Measurements from ENCODE around the gene CYB5R4.

The CYB5R4 gene

DNA sequence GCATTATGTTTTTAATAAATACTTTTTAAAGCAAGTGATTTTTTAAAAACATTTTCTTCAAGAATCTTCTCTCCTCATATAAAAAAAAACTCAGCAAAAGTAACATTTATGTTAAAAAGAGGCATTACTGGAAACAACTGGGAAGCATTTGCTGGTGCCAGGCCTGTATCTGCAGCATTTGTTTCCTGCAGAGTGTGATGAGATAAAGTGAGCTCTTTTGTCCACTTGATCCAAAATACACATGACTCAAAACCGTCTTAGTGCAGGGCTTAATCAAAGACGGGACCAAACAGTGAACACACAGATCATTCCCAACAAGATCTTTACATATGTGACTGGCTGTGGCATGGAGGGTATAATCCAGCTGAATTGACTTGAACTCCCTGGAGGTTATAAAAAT, 34.7 kb upstream of the CYB5R4 start:
- TF ChIP-seq, protein P1, sequence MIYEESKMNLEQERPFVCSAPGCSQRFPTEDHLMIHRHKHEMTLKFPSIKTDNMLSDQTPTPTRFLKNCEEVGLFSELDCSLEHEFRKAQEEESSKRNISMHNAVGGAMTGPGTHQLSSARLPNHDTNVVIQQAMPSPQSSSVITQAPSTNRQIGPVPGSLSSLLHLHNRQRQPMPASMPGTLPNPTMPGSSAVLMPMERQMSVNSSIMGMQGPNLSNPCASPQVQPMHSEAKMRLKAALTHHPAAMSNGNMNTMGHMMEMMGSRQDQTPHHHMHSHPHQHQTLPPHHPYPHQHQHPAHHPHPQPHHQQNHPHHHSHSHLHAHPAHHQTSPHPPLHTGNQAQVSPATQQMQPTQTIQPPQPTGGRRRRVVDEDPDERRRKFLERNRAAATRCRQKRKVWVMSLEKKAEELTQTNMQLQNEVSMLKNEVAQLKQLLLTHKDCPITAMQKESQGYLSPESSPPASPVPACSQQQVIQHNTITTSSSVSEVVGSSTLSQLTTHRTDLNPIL (CRISPR knock-in tag; IDR thresholded peaks at IDR 0.05; ENCODE audit: low read depth): no peak
- TF ChIP-seq, protein P2, sequence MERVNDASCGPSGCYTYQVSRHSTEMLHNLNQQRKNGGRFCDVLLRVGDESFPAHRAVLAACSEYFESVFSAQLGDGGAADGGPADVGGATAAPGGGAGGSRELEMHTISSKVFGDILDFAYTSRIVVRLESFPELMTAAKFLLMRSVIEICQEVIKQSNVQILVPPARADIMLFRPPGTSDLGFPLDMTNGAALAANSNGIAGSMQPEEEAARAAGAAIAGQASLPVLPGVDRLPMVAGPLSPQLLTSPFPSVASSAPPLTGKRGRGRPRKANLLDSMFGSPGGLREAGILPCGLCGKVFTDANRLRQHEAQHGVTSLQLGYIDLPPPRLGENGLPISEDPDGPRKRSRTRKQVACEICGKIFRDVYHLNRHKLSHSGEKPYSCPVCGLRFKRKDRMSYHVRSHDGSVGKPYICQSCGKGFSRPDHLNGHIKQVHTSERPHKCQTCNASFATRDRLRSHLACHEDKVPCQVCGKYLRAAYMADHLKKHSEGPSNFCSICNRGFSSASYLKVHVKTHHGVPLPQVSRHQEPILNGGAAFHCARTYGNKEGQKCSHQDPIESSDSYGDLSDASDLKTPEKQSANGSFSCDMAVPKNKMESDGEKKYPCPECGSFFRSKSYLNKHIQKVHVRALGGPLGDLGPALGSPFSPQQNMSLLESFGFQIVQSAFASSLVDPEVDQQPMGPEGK (CRISPR knock-in tag; IDR thresholded peaks at IDR 0.05; ENCODE audit: borderline replicate concordance): no peak
- TF ChIP-seq PPARA (CRISPR knock-in tag; IDR thresholded peaks at IDR 0.05; ENCODE audit: borderline replicate concordance) (no peak), CSDC2 (CRISPR knock-in tag; IDR thresholded peaks at IDR 0.05) (no peak), ISL1 (CRISPR knock-in tag; IDR thresholded peaks at IDR 0.05) (no peak), TOX (CRISPR knock-in tag; IDR thresholded peaks at IDR 0.05; ENCODE audit: borderline replicate concordance) (no peak), ESRRG (CRISPR knock-in tag; IDR thresholded peaks at IDR 0.05) (no peak)
- no peak for ATAC-seq

DNA sequence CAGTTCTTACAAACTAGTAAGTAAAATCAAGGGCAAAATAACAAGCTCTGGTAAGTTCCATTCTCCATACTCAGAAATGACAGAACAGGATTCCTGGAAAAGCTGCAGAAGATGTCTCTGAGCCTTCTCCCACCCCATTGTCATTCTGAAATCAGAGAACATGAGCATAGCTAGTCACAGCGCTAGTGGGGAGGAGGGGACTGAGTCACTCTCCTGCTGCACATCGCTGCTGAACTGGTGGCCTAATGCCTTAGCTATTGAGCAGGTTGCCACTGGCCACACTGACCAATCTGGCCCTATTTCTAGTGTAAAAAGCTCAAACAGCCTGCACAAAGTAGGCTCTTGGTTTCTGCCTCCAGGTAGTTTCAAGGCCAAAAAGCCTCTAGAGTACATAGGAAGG, 32.4 kb upstream of the CYB5R4 start:
- ATAC-seq: no peak
- no peak for TF ChIP-seq OSR1 (CRISPR knock-in tag; IDR thresholded peaks at IDR 0.05)
- TF ChIP-seq, protein P1 (CRISPR knock-in tag; IDR thresholded peaks at IDR 0.05; ENCODE audit: low read depth): no peak
- TF ChIP-seq CSDC2 (CRISPR knock-in tag; IDR thresholded peaks at IDR 0.05): no peak
- no peak for TF ChIP-seq BACH2 (CRISPR knock-in tag; IDR thresholded peaks at IDR 0.05; ENCODE audit: borderline replicate concordance)

DNA sequence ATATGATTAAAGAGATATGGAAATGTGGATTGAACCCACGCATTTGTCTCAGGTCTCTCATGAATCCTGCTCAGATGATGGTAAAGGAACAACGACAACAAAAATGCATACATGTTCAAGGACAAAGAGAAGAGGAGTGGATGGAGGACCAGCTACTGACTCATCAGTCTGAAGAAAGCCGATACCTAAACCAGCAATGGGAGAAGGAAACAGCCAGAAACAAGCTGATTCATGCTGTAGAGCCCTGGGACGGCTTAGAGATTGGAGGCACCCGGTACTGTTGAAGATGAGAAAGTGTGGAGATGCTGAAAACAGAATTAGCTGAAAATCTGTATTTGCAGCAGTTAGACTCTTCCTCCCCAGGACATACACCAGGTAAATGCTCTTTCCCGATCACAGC, 20.8 kb upstream of the CYB5R4 start:
- no peak for ATAC-seq
- TF ChIP-seq OSR1 (CRISPR knock-in tag; IDR thresholded peaks at IDR 0.05): no peak
- no peak for TF ChIP-seq RARB (CRISPR knock-in tag; IDR thresholded peaks at IDR 0.05)
- TF ChIP-seq, protein P2 (CRISPR knock-in tag; IDR thresholded peaks at IDR 0.05; ENCODE audit: borderline replicate concordance): no peak
- TF ChIP-seq ZC3H10 (CRISPR knock-in tag; IDR thresholded peaks at IDR 0.05): no peak
- TF ChIP-seq ISL1 (CRISPR knock-in tag; IDR thresholded peaks at IDR 0.05): no peak
- TF ChIP-seq ZNF565 (CRISPR knock-in tag; conservative IDR thresholded peaks at IDR 0.05; ENCODE audit: low read depth): no peak
- TF ChIP-seq SNAI2 (CRISPR knock-in tag; IDR thresholded peaks at IDR 0.05): no peak
- TF ChIP-seq ZFP30 (CRISPR knock-in tag; IDR thresholded peaks at IDR 0.05): no peak
- no peak for TF ChIP-seq BACH2 (CRISPR knock-in tag; IDR thresholded peaks at IDR 0.05; ENCODE audit: borderline replicate concordance)
- TF ChIP-seq ESRRG (CRISPR knock-in tag; IDR thresholded peaks at IDR 0.05): no peak
- TF ChIP-seq ARNTL (CRISPR knock-in tag; IDR thresholded peaks at IDR 0.05; ENCODE audit: borderline replicate concordance, low read depth): no peak
- TF ChIP-seq, protein P3, sequence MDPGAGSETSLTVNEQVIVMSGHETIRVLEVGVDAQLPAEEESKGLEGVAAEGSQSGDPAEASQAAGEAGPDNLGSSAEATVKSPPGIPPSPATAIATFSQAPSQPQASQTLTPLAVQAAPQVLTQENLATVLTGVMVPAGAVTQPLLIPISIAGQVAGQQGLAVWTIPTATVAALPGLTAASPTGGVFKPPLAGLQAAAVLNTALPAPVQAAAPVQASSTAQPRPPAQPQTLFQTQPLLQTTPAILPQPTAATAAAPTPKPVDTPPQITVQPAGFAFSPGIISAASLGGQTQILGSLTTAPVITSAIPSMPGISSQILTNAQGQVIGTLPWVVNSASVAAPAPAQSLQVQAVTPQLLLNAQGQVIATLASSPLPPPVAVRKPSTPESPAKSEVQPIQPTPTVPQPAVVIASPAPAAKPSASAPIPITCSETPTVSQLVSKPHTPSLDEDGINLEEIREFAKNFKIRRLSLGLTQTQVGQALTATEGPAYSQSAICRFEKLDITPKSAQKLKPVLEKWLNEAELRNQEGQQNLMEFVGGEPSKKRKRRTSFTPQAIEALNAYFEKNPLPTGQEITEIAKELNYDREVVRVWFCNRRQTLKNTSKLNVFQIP (CRISPR knock-in tag; IDR thresholded peaks at IDR 0.05; ENCODE audit: borderline replicate concordance, low read depth): no peak
- no peak for TF ChIP-seq ZNF8 (CRISPR knock-in tag; IDR thresholded peaks at IDR 0.05)
- no peak for TF ChIP-seq PPARA (CRISPR knock-in tag; IDR thresholded peaks at IDR 0.05; ENCODE audit: borderline replicate concordance)
- TF ChIP-seq CSDC2 (CRISPR knock-in tag; IDR thresholded peaks at IDR 0.05): no peak
- TF ChIP-seq ZNF70 (CRISPR knock-in tag; IDR thresholded peaks at IDR 0.05): no peak

DNA sequence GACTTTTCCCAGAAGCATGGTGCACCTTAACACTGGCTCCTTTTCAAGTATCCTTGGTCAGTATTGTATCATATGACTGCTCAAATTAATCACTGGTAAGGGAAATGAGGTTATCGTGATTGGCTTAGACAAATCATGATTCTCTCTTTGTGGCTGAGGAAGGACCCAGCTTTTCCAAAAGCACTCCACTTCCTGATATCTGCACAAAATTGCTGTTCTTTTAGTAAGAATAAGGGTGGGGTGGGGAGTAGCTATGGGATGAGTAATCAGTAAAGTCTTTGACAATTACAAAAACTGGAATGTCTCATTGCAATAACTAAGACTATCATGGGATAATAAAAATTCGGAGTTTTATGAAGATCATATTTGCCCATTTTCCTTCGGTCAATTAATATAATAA, 15.3 kb upstream of the CYB5R4 start:
- no peak for TF ChIP-seq BACH2 (CRISPR knock-in tag; IDR thresholded peaks at IDR 0.05; ENCODE audit: borderline replicate concordance)
- TF ChIP-seq PPARA (CRISPR knock-in tag; IDR thresholded peaks at IDR 0.05; ENCODE audit: borderline replicate concordance): no peak
- no peak for TF ChIP-seq ZFP30 (CRISPR knock-in tag; IDR thresholded peaks at IDR 0.05)
- no peak for TF ChIP-seq ARNTL (CRISPR knock-in tag; IDR thresholded peaks at IDR 0.05; ENCODE audit: borderline replicate concordance, low read depth)
- no peak for TF ChIP-seq RARB (CRISPR knock-in tag; IDR thresholded peaks at IDR 0.05)
- TF ChIP-seq ZFP3 (CRISPR knock-in tag; IDR thresholded peaks at IDR 0.05): no peak
- TF ChIP-seq ZC3H10 (CRISPR knock-in tag; IDR thresholded peaks at IDR 0.05): no peak
- TF ChIP-seq, protein P2 (CRISPR knock-in tag; IDR thresholded peaks at IDR 0.05; ENCODE audit: borderline replicate concordance): no peak
- TF ChIP-seq, protein P1 (CRISPR knock-in tag; IDR thresholded peaks at IDR 0.05; ENCODE audit: low read depth): no peak
- no peak for TF ChIP-seq ISL1 (CRISPR knock-in tag; IDR thresholded peaks at IDR 0.05)
- no peak for TF ChIP-seq OSR1 (CRISPR knock-in tag; IDR thresholded peaks at IDR 0.05)
- TF ChIP-seq ZNF8 (CRISPR knock-in tag; IDR thresholded peaks at IDR 0.05): no peak
- no peak for TF ChIP-seq SNAI2 (CRISPR knock-in tag; IDR thresholded peaks at IDR 0.05)
- no peak for TF ChIP-seq TOX (CRISPR knock-in tag; IDR thresholded peaks at IDR 0.05; ENCODE audit: borderline replicate concordance)
- TF ChIP-seq TCF4 (CRISPR knock-in tag; IDR thresholded peaks at IDR 0.05; ENCODE audit: borderline replicate concordance): no peak
- no peak for ATAC-seq
